Measurements from ENCODE around the gene PCSK5. TPM values are rescaled to one million over a fixed set of nuclear protein-coding genes. Genes with fewer than 3 reads are reported as not detected.
"Not testable (repeated sequence)": the region's sequence is repeated elsewhere in the genome, so short reads cannot be mapped to it uniquely, and the experiment has no call there.

The PCSK5 gene
- total RNA-seq, 1 donor from 2014 or later = 57.4 TPM

- no peak for DNase-seq (ENCODE audit: low read depth)
Measured at GRCh38 chr9:76246680-76247079, 356.2 kb downstream of the PCSK5 start.

GRCh38 chr9:76247426-76247825 is 357.0 kb downstream of the PCSK5 start:
- DNase-seq (ENCODE audit: low read depth) = no peak

GRCh38 chr9:76249309-76249708 is 358.8 kb downstream of the PCSK5 start:
- no peak for DNase-seq (ENCODE audit: low read depth)

- no peak for DNase-seq (ENCODE audit: low read depth)
Measured at GRCh38 chr9:76255781-76256455, 365.4 kb downstream of the PCSK5 start.

GRCh38 chr9:76257311-76257710 is 366.8 kb downstream of the PCSK5 start:
- no peak for DNase-seq (ENCODE audit: low read depth)

- no peak for DNase-seq (ENCODE audit: low read depth)
Measured at GRCh38 chr9:76266649-76267283, 376.3 kb downstream of the PCSK5 start.

- peak; percentile 33 for DNase-seq (ENCODE audit: low read depth)
Measured at GRCh38 chr9:76267284-76267652, 376.8 kb downstream of the PCSK5 start.

- DNase-seq (ENCODE audit: low read depth) = peak; percentile 7
Measured at GRCh38 chr9:76269789-76270188, 379.3 kb downstream of the PCSK5 start.

- DNase-seq (ENCODE audit: low read depth) = no peak
Measured at GRCh38 chr9:76271755-76272154, 381.3 kb downstream of the PCSK5 start.

- no peak for DNase-seq (ENCODE audit: low read depth)
Measured at GRCh38 chr9:76289042-76289441, 398.6 kb downstream of the PCSK5 start.

GRCh38 chr9:76289703-76290102 is 399.2 kb downstream of the PCSK5 start:
- no peak for DNase-seq (ENCODE audit: low read depth)

GRCh38 chr9:76290555-76290954 is 400.1 kb downstream of the PCSK5 start:
- no peak for DNase-seq (ENCODE audit: low read depth)

- no peak for DNase-seq (ENCODE audit: low read depth)
Measured at GRCh38 chr9:76292246-76292645, 401.8 kb downstream of the PCSK5 start.

GRCh38 chr9:76292658-76293057 is 402.2 kb downstream of the PCSK5 start:
- no peak for DNase-seq (ENCODE audit: low read depth)

GRCh38 chr9:76294301-76294700 is 403.8 kb downstream of the PCSK5 start:
- no peak for DNase-seq (ENCODE audit: low read depth)

GRCh38 chr9:76296561-76297310 is 406.3 kb downstream of the PCSK5 start:
- no peak for DNase-seq (ENCODE audit: low read depth)

GRCh38 chr9:76297721-76298239 is 407.3 kb downstream of the PCSK5 start:
- DNase-seq (ENCODE audit: low read depth) = no peak

- no peak for DNase-seq (ENCODE audit: low read depth)
Measured at GRCh38 chr9:76298521-76299144, 408.2 kb downstream of the PCSK5 start.

GRCh38 chr9:76302543-76302942 is 412.1 kb downstream of the PCSK5 start:
- no peak for DNase-seq (ENCODE audit: low read depth)

GRCh38 chr9:76302947-76303550 is 412.6 kb downstream of the PCSK5 start:
- DNase-seq (ENCODE audit: low read depth) = peak; percentile 66

- DNase-seq (ENCODE audit: low read depth) = not testable (repeated sequence)
Measured at GRCh38 chr9:76307047-76307446, 416.6 kb downstream of the PCSK5 start.

- no peak for DNase-seq (ENCODE audit: low read depth)
Measured at GRCh38 chr9:76310577-76310976, 420.1 kb downstream of the PCSK5 start.

Measured in renal cortical epithelial cell (primary cell).